Breast epithelium (tissue), 4 donors: ENCODE measurements around the gene PSMB8. TPM values are rescaled to one million over a fixed set of nuclear protein-coding genes. Genes with fewer than 3 reads are reported as not detected.

Source experiments
- DNase-seq, 2 donors: peaks; one replicate each; pipeline ENCODE4 v3.0.0-alpha.2; 2019; ENCODE audit warnings: low spot score in 2 of 2
- H3K27ac ChIP-seq, 2 donors: fragments of 200-600 bp; sonication (generic) in 1 of 2; one replicate each; pipeline ENCODE4 v1.5.1; 2016 to 2019; ENCODE audit warnings: mild to moderate bottlenecking in 1 of 2
- H3K27me3 ChIP-seq, 2 donors: fragments of 200-600 bp; sonication (generic) in 1 of 2; one replicate each; pipeline versions ENCODE4 v1.5.1 to v1.6.0; 2017 to 2019; ENCODE audit warnings: control low read depth in 1 of 2, mild to moderate bottlenecking in 1 of 2
- H3K36me3 ChIP-seq: fragments of 200-600 bp; one replicate; pipeline ENCODE4 v1.5.1; 2019
- H3K4me1 ChIP-seq, 2 donors: fragments of 200-600 bp; sonication (generic); one replicate each; pipeline ENCODE4 v1.5.1; 2016 to 2019; ENCODE audit warnings: control low read depth in 1 of 2
- H3K4me3 ChIP-seq, 3 donors: fragments of 200-600 bp; sonication (generic); 1 replicate in 2 of 3; 2 replicates in 1 of 3; pipeline ENCODE4 v1.5.1; 2016 to 2019; ENCODE audit warnings: mild to moderate bottlenecking in 3 of 3, moderate library complexity in 2 of 3
- H3K9me3 ChIP-seq, 2 donors: fragments of 200-600 bp; sonication (generic) in 1 of 2; one replicate each; pipeline ENCODE4 v1.5.1; 2016 to 2019; ENCODE audit warnings: control low read depth in 1 of 2
- POLR2A ChIP-seq: fragments of 450-650 bp; IDR thresholded peaks from one replicate; pipeline ENCODE4 v1.6.1; 2016; ENCODE audit warnings: antibody characterized with exemption, mild to moderate bottlenecking, moderate library complexity
- POLR2AphosphoS5 ChIP-seq, 3 donors: sonication (generic); formaldehyde crosslinking; IDR thresholded peaks; one replicate each; pipeline ENCODE4 v1.6.1; 2017; ENCODE audit warnings: antibody characterized with exemption in 3 of 3
- intact Hi-C: fragments of 100-400 bp; cut with DNase I; formaldehyde crosslinking; loops from one replicate; pipeline ENCODE4 v1.15.1; 2023; ENCODE audit warnings: low total_unique reads
- total RNA-seq, 3 donors: library from RNA; depleted of rRNA; stranded (reverse); fragments of >200 nt; gene quantifications; one replicate each; pipeline ENCODE4 v1.1.0, GENCODE V29; 2016
- TF ChIP-seq, protein P1 (sequence below), 3 donors: fragments of 450-650 bp; IDR thresholded peaks; one replicate each; pipeline ENCODE4 v1.5.1; 2016 to 2017; ENCODE audit warnings: antibody characterized with exemption in 3 of 3, mild to moderate bottlenecking in 3 of 3, moderate library complexity in 3 of 3

Gene PSMB8
- total RNA-seq, 3 donors from 2014 or later = 36.0 to 47.3 (median 44.9) TPM

DNA sequence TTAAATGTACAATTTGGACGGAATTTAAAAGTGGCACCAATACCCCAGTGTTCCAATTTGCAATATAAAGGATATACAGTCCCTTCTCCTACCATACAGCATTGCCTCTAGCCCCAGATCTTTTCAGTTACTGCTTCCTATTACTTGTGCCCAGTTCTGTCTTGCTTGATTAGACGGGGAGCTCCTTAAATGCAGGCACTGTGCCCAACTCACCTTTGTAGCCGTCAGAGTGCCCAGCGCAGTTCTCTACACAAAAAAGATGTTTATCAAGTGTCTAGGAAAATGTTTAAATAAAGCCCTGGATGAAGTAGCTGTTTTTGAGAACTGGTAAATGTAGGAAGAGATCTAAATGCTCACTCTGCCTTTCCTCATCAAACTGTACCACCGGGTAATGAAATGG is 12.9 kb downstream of the PSMB8 start:
- H3K27ac ChIP-seq = no peak overlapping the region
- no peaks in the 10 kb centered on the region for H3K27me3 ChIP-seq
- H3K4me1 ChIP-seq = no peaks in the 10 kb centered on the region
- TF ChIP-seq, protein P1, sequence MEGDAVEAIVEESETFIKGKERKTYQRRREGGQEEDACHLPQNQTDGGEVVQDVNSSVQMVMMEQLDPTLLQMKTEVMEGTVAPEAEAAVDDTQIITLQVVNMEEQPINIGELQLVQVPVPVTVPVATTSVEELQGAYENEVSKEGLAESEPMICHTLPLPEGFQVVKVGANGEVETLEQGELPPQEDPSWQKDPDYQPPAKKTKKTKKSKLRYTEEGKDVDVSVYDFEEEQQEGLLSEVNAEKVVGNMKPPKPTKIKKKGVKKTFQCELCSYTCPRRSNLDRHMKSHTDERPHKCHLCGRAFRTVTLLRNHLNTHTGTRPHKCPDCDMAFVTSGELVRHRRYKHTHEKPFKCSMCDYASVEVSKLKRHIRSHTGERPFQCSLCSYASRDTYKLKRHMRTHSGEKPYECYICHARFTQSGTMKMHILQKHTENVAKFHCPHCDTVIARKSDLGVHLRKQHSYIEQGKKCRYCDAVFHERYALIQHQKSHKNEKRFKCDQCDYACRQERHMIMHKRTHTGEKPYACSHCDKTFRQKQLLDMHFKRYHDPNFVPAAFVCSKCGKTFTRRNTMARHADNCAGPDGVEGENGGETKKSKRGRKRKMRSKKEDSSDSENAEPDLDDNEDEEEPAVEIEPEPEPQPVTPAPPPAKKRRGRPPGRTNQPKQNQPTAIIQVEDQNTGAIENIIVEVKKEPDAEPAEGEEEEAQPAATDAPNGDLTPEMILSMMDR (IDR thresholded peaks at IDR 0.05) = no peak
- TF ChIP-seq POLR2AphosphoS5 (IDR thresholded peaks at IDR 0.05) (no peak), POLR2A (no peak)
- no peaks in the 10 kb centered on the region for H3K9me3 ChIP-seq
- intact Hi-C loops = no loop called here
- DNase-seq = no peak
- no peaks in the 10 kb centered on the region for H3K36me3 ChIP-seq
- no peak overlapping the region for H3K4me3 ChIP-seq

DNA sequence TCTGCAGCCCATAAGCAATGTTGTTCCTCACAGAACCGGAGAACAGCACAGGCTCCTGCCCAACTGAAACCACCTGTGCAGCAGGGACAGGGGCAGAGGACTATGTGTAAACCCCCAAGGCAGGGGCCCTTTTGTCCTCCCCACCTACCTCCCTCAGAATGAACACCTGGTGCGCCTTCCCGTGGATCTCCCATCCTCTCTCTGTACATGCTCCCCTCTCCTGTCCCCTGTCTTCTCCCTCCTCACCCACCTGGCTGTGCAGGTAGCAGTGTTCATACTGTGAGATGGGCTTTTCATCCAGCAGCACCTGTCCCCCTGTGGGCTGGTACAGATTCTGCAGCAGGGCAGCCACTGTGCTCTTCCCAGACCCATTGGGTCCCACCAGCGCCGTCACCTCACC is 13.8 kb downstream of the PSMB8 start:
- H3K36me3 ChIP-seq = no peaks in the 10 kb centered on the region
- intact Hi-C loops = no loop called here
- DNase-seq = no peak
- no peaks in the 10 kb centered on the region for H3K9me3 ChIP-seq
- H3K27me3 ChIP-seq = no peaks in the 10 kb centered on the region
- no peak overlapping the region for H3K27ac ChIP-seq
- no peak overlapping the region for H3K4me3 ChIP-seq
- H3K4me1 ChIP-seq = no peaks in the 10 kb centered on the region
- TF ChIP-seq POLR2AphosphoS5 (IDR thresholded peaks at IDR 0.05) = no peak
- no peak for TF ChIP-seq POLR2A
- TF ChIP-seq, protein P1 (IDR thresholded peaks at IDR 0.05) = no peak

DNA sequence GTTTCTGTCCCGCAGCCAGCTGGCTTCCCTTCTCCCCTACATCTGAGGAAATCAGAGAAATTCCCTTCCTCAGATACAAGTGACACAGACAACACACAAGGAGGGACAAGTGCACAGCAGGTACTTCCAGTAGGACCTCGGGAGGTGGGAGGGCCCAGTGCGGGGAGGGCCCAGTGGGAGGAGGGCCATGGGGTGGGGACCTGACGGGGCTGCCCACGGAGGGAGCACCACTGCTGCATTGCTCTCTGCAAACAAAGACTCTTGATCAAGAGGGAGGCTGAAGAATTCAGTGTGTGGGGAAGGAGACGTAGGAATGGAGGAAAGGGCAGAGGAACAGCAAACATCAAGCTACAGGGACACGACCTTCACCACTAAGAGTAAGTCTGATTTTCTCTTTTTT is 14.4 kb downstream of the PSMB8 start:
- no peak overlapping the region for H3K4me3 ChIP-seq
- intact Hi-C loops = no loop called here
- H3K36me3 ChIP-seq = no peaks in the 10 kb centered on the region
- no peak for TF ChIP-seq POLR2A
- no peak for TF ChIP-seq POLR2AphosphoS5 (IDR thresholded peaks at IDR 0.05)
- TF ChIP-seq, protein P1 (IDR thresholded peaks at IDR 0.05) = no peak
- H3K9me3 ChIP-seq = no peaks in the 10 kb centered on the region
- H3K27ac ChIP-seq = no peak overlapping the region
- no peaks in the 10 kb centered on the region for H3K4me1 ChIP-seq
- DNase-seq = no peak
- no peaks in the 10 kb centered on the region for H3K27me3 ChIP-seq

DNA sequence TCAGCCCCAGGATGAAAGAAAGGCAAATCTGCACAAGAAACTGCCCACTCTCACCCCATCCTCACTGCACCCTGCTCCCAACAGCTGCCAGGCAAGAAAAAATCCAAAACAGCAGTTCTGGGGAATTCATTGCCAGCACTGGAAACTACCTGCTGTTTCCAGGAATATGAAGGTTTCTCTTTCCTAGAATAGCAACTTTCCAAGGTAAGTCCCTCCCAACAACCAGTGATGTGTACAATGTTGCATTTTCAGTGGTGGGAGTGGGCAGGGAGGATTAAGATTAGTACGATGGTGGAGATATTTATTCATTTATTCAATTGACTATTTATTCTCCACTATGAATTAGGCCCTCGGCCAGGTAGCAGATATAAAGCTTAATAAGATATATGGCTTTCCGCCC is 16.8 kb downstream of the PSMB8 start:
- intact Hi-C loops = no loop called here
- Histone ChIP-seq H3K27ac (no peak overlapping the region), H3K4me3 (no peak overlapping the region), H3K27me3 (no peaks in the 10 kb centered on the region), H3K4me1 (no peaks in the 10 kb centered on the region), H3K9me3 (no peaks in the 10 kb centered on the region), H3K36me3 (no peaks in the 10 kb centered on the region)
- TF ChIP-seq, protein P1 (IDR thresholded peaks at IDR 0.05) = no peak
- TF ChIP-seq POLR2A = no peak
- TF ChIP-seq POLR2AphosphoS5 (IDR thresholded peaks at IDR 0.05) = no peak
- DNase-seq = no peak

DNA sequence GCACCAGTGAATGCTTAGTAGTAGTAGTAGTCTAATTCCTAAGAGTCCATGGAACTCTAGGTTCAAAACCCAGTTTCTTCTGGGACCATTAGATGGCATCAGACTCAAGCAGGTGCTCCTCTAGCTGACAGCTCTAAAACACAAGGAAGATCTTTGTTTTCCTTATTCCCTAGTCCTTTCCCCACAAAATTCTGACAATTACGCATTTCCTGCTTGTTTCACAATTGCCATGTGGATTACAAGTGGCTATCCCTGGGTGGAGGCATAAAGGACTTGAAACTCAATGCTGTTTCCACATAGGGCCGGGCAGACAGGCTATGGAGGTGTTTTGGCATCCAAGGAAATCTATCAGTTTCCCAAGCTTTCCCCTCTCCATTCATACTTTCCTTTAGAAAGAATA is 17.9 kb downstream of the PSMB8 start:
- H3K27me3 ChIP-seq = no peaks in the 10 kb centered on the region
- intact Hi-C loops = no loop called here
- H3K9me3 ChIP-seq = no peaks in the 10 kb centered on the region
- peak in 1 of 3 donors; percentile 30 for TF ChIP-seq POLR2AphosphoS5 (IDR thresholded peaks at IDR 0.05)
- no peak for TF ChIP-seq POLR2A
- TF ChIP-seq, protein P1 (IDR thresholded peaks at IDR 0.05) = peak in 2 of 3 donors; percentile 29 to 43
- no peaks in the 10 kb centered on the region for H3K4me1 ChIP-seq
- peak overlapping the region in 1 of 2 donors; percentile 48 for H3K27ac ChIP-seq
- no peak for DNase-seq
- no peaks in the 10 kb centered on the region for H3K36me3 ChIP-seq
- H3K4me3 ChIP-seq = no peak overlapping the region
